ENCODE data around the gene SLC1A5.

DNA sequence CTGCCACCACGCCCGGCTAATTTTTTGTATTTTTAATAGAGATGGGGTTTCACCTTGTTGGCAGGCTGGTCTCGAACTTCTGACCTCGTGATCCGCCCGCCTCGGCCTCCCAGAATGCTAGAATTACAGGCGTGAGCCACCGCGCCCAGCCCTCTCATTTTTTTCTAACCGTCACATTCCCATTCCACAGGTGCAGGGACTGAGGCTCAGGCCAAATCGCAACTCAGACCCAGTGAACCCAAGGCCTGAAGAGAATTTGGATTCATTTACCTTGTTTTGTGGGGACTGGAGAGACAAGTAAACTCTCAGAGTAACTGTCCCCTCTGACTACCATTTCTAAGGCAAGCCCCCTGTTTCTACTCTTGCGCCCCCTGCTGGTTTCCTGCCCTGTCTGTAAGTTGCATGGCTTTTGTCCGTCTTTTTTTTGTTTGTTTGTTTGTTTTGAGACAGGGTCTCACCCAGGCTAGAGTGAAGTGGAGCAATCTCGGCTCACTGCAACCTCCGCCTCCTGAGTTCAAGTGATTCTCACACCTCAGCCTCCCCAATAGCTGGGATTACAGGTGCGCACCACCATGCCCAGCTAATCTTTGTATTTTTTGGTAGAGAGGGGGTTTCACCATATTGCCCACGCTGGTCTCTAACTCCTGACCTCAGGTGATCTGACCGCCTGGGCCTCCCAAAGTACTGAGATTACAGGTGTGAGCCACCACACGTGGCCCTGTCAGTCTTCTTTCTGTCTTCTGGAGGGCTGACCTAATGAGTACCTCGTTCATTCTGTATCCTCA is 39.9 kb downstream of the SLC1A5 start:
- TF ChIP-seq POLR2A (IDR thresholded peaks at IDR 0.05; ENCODE audit: borderline replicate concordance, extremely low read depth, insufficient read depth, insufficient read length) (no peak), JUND (IDR thresholded peaks at IDR 0.05) (no peak), POLR2AphosphoS5 (IDR thresholded peaks at IDR 0.05; ENCODE audit: low read depth, low read length) (no peak), CEBPB (IDR thresholded peaks at IDR 0.05; ENCODE audit: low read depth) (no peak), SIN3A (IDR thresholded peaks at IDR 0.05; ENCODE audit: low read depth) (no peak), YY1 (IDR thresholded peaks at IDR 0.05; ENCODE audit: extremely low read depth, insufficient replicate concordance, low read depth, low read length) (no peak), EGR1 (IDR thresholded peaks at IDR 0.05; ENCODE audit: low read depth) (no peak), CBX3 (IDR thresholded peaks at IDR 0.05; ENCODE audit: low read depth) (no peak), RAD21 (IDR thresholded peaks at IDR 0.05; ENCODE audit: low read depth) (no peak)
- TF ChIP-seq, protein P1, sequence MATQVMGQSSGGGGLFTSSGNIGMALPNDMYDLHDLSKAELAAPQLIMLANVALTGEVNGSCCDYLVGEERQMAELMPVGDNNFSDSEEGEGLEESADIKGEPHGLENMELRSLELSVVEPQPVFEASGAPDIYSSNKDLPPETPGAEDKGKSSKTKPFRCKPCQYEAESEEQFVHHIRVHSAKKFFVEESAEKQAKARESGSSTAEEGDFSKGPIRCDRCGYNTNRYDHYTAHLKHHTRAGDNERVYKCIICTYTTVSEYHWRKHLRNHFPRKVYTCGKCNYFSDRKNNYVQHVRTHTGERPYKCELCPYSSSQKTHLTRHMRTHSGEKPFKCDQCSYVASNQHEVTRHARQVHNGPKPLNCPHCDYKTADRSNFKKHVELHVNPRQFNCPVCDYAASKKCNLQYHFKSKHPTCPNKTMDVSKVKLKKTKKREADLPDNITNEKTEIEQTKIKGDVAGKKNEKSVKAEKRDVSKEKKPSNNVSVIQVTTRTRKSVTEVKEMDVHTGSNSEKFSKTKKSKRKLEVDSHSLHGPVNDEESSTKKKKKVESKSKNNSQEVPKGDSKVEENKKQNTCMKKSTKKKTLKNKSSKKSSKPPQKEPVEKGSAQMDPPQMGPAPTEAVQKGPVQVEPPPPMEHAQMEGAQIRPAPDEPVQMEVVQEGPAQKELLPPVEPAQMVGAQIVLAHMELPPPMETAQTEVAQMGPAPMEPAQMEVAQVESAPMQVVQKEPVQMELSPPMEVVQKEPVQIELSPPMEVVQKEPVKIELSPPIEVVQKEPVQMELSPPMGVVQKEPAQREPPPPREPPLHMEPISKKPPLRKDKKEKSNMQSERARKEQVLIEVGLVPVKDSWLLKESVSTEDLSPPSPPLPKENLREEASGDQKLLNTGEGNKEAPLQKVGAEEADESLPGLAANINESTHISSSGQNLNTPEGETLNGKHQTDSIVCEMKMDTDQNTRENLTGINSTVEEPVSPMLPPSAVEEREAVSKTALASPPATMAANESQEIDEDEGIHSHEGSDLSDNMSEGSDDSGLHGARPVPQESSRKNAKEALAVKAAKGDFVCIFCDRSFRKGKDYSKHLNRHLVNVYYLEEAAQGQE (IDR thresholded peaks at IDR 0.05; ENCODE audit: low read depth) = no peak
- TF ChIP-seq, protein P2, sequence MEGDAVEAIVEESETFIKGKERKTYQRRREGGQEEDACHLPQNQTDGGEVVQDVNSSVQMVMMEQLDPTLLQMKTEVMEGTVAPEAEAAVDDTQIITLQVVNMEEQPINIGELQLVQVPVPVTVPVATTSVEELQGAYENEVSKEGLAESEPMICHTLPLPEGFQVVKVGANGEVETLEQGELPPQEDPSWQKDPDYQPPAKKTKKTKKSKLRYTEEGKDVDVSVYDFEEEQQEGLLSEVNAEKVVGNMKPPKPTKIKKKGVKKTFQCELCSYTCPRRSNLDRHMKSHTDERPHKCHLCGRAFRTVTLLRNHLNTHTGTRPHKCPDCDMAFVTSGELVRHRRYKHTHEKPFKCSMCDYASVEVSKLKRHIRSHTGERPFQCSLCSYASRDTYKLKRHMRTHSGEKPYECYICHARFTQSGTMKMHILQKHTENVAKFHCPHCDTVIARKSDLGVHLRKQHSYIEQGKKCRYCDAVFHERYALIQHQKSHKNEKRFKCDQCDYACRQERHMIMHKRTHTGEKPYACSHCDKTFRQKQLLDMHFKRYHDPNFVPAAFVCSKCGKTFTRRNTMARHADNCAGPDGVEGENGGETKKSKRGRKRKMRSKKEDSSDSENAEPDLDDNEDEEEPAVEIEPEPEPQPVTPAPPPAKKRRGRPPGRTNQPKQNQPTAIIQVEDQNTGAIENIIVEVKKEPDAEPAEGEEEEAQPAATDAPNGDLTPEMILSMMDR (IDR thresholded peaks at IDR 0.05 in 2 of 3, conservative IDR thresholded peaks at IDR 0.05 in 1 of 3; ENCODE audit: borderline replicate concordance in 1 of 3, insufficient read depth in 1 of 3, low read depth in 2 of 3, low read length in 2 of 3) = peak; percentile 51 to 95 (median 92); a peak in 5 of 6 replicates
- TF ChIP-seq, protein P3, sequence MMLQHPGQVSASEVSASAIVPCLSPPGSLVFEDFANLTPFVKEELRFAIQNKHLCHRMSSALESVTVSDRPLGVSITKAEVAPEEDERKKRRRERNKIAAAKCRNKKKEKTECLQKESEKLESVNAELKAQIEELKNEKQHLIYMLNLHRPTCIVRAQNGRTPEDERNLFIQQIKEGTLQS (IDR thresholded peaks at IDR 0.05) = no peak

All from HCT116 (cell line).